ENCODE measurements around the gene AKT1S1. TPM values are rescaled to one million over a fixed set of nuclear protein-coding genes. Genes with fewer than 3 reads are reported as not detected.

Gene AKT1S1
- total RNA-seq, 1 experiment from 2014 or later, result 70.6 TPM

- no peak for TF ChIP-seq TCF7L2 (IDR thresholded peaks at IDR 0.05; ENCODE audit: borderline replicate concordance, extremely low read depth, insufficient read depth, insufficient read length)
- TF ChIP-seq CEBPB (IDR thresholded peaks at IDR 0.05; ENCODE audit: low read depth), result no peak
- TF ChIP-seq YY1 (IDR thresholded peaks at IDR 0.05; ENCODE audit: extremely low read depth, insufficient replicate concordance, low read depth, low read length), result no peak
- TF ChIP-seq RAD21 (IDR thresholded peaks at IDR 0.05; ENCODE audit: low read depth), result no peak
- no peak for TF ChIP-seq EZH2 (IDR thresholded peaks at IDR 0.05)
- no peak for TF ChIP-seq POLR2A (IDR thresholded peaks at IDR 0.05; ENCODE audit: borderline replicate concordance, extremely low read depth, insufficient read depth, insufficient read length)
- no peak for TF ChIP-seq POLR2AphosphoS5 (IDR thresholded peaks at IDR 0.05; ENCODE audit: low read depth, low read length)
- no peak for TF ChIP-seq FOSL1 (IDR thresholded peaks at IDR 0.05; ENCODE audit: low read depth)
- no peak for TF ChIP-seq REST (IDR thresholded peaks at IDR 0.05; ENCODE audit: low read depth)
- TF ChIP-seq SRF (IDR thresholded peaks at IDR 0.05; ENCODE audit: low read depth), result no peak
- TF ChIP-seq ZBTB33 (IDR thresholded peaks at IDR 0.05; ENCODE audit: extremely low read depth, insufficient replicate concordance, low read length), result no peak
- no peak for TF ChIP-seq SP1 (IDR thresholded peaks at IDR 0.05; ENCODE audit: low read depth)
- TF ChIP-seq SIN3A (IDR thresholded peaks at IDR 0.05; ENCODE audit: low read depth), result no peak
- no peak for TF ChIP-seq CTCF (IDR thresholded peaks at IDR 0.05 in 2 of 3, conservative IDR thresholded peaks at IDR 0.05 in 1 of 3; ENCODE audit: borderline replicate concordance in 1 of 3, insufficient read depth in 1 of 3, low read depth in 2 of 3, low read length in 2 of 3)
- DNase-seq (ENCODE audit: low read depth, low spot score) (no peak), ATAC-seq (no peak)
- Histone ChIP-seq H2AFZ (ENCODE audit: low read depth, low read length, poor library complexity, severe bottlenecking) (no peak overlapping the region), H3K27me3 (ENCODE audit: insufficient read depth, low read length) (no peaks in the 10 kb centered on the region), H3K9ac (ENCODE audit: low read length) (no peak overlapping the region), H4K20me1 (ENCODE audit: insufficient read depth) (no peaks in the 10 kb centered on the region), H3K27ac (ENCODE audit: low read depth, low read length) (no peak overlapping the region), H3K79me2 (ENCODE audit: insufficient read depth, low read length) (peaks cover 13% of the 10 kb centered on the region), H3K4me3 (replicated peaks in 1 of 2; ENCODE audit: low read depth in 1 of 2, low read length in 2 of 2) (no peak overlapping the region), H3K36me3 (ENCODE audit: control insufficient read depth in 1 of 2, insufficient read depth in 2 of 2, low read length in 2 of 2) (peaks cover 21 to 40% of the 10 kb centered on the region in 2 experiments; a peak in 3 of 4 replicates), H3K9me2 (ENCODE audit: insufficient read depth) (no peaks in the 10 kb centered on the region), H3K4me2 (ENCODE audit: low read length) (no peak overlapping the region), H3K4me1 (ENCODE audit: control insufficient read depth in 1 of 2, insufficient read depth in 2 of 2, low read length in 2 of 2) (no peaks in the 10 kb centered on the region), H3K9me3 (ENCODE audit: control insufficient read depth in 1 of 2, insufficient read depth in 1 of 2, low read depth in 1 of 2, low read length in 2 of 2) (no peaks in the 10 kb centered on the region)
- ChIA-PET RAD21 (ENCODE audit: low non-redundant PET in 1 of 2, low total read pairs in 2 of 2, uncharacterized antibody in 2 of 2, unreplicated experiment in 2 of 2) (no interaction called here), CTCF (no interaction called here), POLR2A (no interaction called here)
- intact Hi-C loops (cut with micrococcal nuclease), result no loop called here
- no TSS peak for BruUV-seq (replicated peaks)
Measured at GRCh38 chr19:49831592-49831991, 45.6 kb downstream of the AKT1S1 start.
